Activated CD4-positive, alpha-beta T cell treated with anti-CD3 and anti-CD28 coated beads, Interleukin-10, Interleukin-2, amounts not matched to agents 100 ng/mL and 50 ng/mL, durations not matched to agents 16 hours and 8 hours (primary cell): ENCODE data around the gene LYRM4.
"Not testable (repeated sequence)": the region's sequence is repeated elsewhere in the genome, so short reads cannot be mapped to it uniquely, and the experiment has no call there.

Source experiments
- DNase-seq: peaks from one replicate; pipeline ENCODE4 v3.0.0-alpha.2; 2020

Gene LYRM4

DNA sequence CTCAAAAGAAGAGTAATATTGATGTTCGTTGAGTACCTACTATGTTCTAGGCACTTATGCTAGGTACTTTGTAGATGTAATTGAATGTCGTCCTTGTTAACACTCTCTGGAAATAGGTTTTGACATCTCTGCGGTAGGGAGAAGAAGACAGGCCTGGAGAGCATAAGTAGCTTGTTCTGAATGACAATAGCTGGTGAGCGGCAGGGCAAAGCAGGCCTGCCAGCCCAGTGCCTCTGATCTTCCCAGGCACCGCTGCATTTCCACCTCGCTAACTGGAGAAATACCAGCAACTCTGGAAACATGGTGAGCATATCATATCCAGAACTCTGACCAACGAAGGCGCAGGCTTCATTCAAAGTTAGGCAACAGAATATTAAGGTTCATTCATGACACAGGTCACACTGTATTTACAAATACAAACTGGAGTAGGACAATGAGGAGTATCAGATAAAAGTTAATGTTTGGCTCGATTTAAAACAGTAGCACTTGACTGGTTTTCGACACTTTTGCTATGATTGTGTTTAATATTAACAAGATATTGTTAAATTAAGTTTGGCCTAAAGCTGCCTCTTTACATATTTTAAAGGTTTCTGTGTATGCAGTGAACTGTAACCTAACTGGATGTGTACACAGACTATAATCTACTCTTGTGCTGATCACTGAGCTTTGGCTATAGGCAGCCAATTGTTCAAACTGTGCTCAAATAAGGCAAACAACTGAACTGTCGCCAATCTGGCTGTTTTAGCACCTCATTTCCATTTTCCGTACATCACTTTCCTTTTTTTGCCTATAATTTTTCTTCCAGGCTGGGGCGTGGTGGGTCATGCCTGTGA lies 121.5 kb downstream of the LYRM4 start:
- DNase-seq = no peak

DNA sequence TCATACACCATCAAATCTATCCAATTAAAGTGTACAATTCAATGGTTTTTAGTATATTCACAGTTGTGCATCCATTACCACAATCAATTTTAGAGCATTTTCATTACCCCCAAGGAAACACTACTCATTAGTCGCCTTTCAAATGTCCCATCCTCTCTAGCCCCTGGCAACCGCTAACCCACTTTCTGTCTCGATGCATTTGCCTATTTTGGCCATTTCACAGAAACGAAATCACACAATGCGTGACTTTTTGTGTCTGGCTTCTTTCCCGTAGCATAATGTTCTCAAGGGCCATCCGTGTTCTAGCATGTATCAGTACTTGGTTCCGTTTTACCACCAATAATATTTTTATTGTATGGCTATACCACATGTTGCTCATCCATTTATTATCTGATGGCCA lies 123.9 kb downstream of the LYRM4 start:
- DNase-seq = no peak

DNA sequence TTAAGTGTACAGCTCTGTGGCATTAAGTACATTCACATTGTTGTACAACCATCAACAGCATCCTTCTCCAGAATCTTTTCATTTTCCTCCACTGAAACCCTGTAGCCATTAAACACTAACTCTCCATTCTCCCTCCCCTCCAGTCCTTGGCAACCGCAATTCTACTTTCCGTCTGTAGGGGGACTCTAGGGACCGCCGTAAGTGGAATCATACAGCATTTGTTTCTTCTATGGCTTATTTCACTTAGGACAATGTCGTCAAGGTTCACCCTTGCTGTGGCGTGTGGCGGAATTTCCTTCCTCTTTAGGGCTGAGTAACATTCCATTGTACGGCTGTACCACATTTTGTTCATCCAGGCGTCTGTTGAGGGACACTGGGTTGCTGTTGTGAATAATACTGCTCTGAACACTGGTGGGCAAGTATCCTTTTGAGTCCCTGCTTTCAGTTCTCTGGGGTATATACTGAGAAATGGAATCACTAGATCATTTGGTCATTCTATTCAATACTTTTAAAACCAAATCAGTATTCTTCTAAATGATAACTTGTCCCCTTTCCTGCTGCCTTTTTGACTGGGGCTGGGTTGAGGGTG lies 124.9 kb downstream of the LYRM4 start:
- peak; percentile 49 for DNase-seq

DNA sequence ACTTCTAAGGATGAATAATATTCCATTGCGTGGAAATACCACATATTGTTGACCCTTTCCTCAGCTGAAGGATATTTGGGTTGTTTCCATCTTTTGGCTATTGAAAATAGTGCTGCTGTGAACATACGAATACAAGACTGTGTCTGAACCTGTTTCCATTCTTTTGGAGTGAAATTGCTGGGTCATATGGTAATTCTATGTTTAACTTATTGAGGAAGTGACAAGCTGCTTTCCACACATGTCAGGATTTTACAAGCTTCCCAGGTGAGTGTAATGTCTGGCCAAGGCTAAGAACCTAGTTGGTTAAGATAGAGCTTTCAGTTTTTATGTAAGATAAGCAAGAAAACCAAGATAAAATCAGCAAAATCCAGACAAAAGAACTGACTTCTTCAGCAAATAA lies 126.8 kb downstream of the LYRM4 start:
- no peak for DNase-seq

DNA sequence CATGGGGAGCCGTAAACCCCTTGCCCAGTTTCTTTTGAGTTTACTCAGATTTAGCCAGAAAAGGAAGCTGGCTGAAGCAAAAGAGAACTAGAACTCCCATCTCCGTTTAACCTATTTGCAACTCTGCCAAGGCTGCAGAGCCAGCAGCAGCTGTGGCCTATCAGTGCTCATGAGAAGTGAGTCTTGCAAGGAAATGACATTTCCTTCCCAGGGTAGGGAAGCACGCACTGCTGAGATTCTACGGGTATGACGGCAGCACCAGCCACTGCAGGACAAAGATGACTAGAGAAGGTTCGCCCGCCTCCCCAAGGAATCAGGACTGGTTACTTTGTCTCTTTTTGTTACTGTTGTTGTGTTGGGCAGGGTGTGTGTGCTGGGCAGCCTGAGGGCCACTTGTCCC lies 128.0 kb downstream of the LYRM4 start:
- no peak for DNase-seq

DNA sequence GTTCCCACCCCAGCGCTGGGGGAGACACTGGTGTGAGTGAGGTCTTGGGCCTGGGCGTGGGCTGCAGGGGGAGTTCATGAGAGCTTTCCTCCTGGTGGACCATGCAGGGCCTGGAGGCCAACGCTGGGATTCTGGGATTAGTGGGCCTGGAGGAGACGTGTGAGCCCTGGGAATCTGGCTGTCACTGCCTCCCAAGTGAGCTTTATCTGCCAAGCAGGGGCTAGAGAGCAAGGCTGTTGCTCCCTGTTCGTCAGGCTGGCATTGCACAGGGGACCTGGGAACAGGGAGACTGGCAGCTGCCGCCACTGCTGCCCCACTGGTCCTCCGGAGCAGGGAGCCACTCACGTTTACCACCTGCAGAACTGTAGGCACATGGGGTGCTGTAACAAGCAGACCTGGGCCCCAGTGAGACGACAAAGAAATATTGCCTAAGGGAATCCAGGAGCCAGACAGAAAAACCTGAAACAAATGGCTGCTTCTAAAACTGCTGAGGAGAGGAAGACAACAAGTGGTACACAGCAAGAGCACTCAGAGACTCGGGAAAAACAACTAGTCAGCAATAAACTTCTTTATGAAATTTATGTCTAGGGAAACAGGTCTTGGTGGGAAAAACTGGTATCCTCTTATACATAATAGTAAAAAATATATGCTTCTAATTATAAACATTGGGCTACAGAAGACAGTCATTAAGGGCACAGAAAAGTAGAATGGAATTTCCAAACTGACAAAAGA lies 130.4 kb downstream of the LYRM4 start:
- DNase-seq = no peak

DNA sequence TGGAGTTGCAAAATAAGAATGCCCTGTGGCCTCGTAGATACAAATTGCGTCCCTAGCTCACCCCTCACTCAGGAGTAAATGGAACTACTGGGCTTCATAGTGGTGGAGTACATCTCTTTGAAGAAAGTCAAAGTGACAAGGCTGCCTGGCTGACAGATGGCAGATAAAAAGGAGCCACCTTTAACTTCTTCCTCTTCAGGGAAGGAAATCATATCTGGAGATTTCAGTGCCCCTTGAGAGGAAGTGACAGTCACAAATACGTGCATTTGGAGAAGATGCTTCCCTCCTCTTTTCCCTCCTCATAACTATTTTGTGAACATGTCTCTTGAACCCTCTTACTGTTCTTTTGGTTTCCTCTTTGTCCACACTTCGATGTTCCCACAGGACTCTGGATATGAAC lies 132.4 kb downstream of the LYRM4 start:
- no peak for DNase-seq

DNA sequence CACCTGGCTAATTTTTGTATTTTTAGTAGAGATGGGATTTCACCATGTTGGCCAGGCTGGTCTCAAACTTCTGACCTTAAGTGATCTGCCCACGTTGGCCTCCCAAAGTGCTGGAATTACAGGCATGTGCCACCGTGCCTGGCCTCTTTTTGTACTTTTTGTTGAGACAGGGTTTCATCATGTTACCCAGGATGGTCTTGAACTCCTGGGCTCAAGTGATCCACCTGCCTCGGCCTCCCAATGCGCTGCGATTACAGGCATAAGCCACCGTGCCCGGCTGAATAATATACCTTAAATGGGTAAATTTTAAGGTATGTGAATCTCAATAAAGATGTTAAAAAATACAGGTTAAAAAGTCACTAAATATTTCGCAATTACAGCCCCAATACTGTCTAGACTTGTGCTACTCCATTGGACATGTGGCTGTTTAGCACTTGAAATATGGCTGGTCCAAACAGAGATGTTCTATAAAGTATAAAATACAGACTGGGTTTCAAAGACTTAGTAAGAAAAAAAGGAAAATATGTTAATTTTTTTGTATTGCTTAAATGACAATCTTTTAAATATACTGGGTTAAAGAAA lies 133.6 kb downstream of the LYRM4 start:
- DNase-seq = no peak

DNA sequence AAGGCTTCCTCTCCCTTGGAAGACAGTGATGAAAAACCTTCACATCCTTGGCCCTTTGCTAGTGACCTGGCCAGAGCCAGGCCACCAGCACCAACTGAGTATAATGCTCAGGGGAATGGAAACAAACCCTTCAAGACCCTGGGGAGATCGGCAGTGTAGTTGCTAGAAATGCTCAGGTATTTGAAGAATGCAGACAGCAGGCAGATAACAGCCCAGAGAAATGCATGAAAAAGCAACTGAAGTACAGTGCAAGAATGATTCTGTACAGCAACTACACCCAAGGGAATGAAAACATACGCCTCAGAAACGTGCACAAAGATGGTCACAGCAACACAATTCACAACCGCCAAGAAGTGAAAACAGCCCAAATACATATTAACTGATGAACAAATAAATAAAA lies 134.5 kb downstream of the LYRM4 start:
- DNase-seq = no peak

DNA sequence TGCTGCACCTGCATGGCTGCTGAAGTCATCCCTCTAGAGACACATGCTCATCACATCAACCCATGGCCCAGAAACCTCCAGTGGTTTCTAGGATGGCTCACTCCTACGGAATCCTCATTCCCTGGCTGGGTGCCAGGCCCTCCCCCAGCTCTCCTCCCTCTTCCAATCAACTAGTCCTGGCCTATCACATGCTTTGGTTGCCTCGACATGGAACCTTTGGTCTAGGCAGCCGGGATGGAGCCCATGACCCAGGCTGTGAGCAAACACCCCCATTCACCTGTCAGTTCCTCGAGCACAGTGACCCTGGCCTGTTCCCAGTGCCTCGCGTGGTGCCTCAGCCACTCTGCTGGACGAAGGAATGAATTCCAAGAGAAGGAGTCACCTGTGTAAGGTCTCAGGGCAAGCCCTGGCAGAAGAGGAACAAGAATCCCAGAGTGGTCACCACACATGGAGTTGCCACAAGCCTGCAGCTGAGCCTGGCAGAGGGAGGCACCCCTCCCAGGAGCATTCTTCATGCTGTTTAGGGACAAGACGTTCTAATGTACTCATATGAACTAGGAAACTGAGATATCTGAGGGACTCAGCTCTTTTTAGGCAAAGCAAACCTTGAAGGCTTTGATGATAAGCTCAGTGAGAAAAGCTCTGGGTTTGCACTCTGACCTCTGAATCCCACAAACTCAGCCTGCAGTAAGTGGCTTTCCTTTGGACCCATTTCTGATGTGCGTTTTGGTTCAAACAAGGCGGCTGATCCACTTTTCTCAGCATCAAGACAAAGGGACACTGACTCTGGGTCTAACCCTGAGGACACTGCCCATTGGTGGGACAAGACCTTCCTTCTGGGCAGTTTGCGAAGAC lies 135.4 kb downstream of the LYRM4 start:
- no peak for DNase-seq

DNA sequence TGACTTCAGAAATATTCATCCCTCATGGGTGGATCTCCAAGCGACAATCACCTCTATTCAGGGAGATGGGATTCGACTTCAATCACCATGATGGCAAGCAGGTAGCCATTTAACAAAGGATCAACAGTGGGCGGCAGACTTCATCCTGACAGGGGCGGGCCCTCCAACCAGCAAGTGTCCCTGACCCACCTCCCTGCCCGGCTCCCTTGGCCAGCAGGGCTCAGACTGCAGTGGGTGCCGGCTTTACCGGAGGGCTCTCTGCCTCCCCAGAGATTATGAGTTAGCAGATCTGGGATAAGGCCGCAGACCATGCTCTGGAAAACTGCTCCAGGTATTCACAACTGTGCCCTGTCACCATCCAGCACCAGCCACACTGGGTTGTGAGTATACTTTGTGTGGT lies 136.2 kb downstream of the LYRM4 start:
- no peak for DNase-seq

DNA sequence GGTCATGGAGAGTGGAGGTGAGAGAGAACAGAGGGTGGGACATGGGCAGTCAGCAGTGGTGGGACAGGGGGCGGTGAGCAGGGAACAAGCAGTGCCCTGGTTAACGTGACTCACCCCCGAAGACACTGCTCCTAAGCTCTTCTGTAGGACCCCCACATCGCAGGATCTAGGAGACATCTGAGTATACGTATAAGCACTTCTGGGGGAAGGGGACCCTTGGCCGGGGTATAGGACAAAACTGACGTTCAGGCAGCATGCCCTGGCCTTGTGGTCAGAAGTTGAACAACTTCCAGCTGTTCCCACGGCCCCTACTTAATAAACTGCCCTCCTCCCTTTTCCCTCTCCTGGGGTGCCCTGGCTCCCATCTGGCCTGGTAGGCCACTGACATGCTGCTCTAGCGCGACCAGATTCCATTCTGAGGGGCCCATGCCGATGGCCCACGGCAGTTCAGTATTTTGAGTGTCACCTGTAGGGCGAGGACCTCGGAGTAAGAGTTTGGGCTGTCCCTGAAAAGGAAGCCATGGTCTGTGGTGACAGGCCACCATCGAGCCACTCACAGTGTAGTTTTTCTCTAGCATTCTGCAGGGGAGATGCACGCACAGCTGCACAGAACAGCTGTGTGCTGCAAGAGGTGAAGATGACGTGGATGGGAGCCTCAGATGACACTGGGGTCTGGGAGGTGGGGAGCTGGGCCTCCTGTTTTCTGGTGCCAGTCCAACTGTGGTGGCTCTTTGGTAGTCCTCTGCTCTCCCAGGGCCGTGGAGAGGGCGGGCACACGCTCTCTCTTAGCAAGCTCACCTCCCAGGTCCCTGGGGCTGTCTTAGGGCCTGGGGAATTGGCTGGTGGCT lies 137.2 kb downstream of the LYRM4 start:
- no peak for DNase-seq

DNA sequence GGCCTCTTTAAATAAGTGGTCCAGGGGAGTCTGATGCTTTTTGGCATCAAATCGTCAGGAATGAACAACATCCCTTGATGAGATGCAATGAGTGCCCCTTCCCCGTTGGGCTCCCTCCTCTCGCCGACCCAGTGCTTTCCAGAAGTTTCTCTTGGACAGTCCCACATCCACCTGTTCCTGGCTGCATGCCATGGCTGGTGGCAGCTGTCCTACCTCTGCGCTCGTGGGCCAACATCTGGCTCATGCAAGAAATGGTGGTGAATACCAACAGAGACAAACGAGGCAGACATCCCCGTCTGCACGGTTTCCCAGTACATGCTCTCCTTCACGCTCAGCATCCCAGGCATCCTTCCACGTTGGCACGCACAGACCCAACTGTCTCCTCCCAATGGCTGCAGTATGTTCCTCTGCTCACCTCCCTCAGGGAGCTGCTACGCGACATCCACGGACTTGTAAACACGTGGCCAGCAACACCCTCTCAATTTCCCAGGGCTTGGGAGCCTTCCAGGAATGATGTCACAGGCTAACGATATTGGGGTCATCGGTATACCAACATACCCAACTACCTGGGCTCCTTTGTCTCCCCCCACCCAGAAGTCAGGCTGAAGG lies 138.1 kb downstream of the LYRM4 start:
- DNase-seq = no peak

DNA sequence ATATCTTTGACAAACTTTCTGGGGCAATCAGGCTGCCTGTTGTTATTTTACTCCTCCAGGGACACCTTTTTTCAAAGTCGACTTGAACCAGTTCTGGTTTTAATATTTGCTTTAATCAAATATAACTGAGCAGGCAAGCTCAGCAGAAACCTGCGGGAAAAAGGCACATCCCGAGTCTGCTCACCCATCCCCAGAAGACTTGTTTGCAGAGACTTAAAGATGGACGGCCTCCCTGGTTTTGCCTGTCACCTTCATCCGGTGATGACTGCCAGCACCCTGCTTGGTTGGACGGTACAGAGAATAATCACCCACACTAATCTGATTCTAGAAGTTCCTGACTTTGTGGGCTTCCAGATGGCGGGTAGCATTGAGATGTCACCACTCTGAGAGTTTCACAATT lies 138.8 kb downstream of the LYRM4 start:
- no peak for DNase-seq

DNA sequence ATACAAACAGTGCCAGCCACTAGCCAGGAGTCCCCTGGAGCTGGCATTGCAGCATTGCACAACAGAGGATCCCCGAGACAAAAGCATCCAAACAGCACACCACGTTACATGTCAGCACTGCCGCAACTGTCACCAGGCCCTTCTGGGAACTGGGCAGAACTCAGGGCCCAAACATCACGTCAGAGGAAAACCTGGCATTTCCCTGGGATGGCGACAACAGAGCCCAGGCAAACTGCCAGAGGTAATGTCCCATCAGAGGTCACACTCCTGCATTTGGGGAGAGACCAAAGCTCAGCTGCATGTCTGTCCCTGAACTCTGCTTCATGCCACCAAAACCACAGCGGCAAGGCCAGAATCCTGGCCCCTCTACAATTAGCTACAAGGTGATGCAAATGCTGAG lies 139.3 kb downstream of the LYRM4 start:
- no peak for DNase-seq

DNA sequence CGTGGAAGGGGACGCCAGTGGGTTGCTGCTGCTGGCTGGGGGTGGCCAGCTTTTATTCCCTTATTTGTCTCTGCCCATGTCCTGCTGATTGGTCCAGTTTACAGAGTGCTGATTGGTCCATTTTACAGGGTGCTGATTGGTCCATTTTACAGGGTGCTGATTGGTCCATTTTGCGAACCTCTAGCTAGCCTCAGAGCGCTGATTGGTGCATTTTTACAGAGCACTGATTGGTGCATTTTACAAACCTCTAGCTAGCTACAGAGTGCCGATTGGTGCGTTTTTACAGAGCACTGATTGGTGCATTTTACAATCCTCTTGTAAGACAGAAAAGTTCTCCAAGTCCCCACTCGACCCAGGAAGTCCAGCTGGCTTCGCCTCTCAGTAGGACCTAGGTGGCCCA lies 140.2 kb downstream of the LYRM4 start:
- DNase-seq = not testable (repeated sequence)

DNA sequence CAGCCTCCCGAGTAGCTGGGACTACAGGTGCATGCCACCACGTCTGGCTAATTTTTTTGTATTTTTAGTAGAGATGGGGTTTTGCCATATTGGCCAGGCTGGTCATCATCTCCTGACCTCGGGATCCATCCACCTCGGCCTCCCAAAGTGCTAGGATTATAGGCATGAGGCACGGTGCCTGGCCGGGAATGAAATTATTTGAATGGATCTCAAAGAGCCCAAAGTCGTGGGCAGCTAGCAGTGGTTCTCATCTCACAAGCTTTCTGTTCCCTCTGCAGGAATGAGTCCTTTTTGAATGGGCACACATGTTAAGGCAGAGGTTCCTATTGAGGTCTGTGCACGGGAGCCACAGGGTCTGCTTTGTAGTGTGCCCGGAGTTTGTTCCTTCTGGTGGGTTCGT lies 140.7 kb downstream of the LYRM4 start:
- no peak for DNase-seq

DNA sequence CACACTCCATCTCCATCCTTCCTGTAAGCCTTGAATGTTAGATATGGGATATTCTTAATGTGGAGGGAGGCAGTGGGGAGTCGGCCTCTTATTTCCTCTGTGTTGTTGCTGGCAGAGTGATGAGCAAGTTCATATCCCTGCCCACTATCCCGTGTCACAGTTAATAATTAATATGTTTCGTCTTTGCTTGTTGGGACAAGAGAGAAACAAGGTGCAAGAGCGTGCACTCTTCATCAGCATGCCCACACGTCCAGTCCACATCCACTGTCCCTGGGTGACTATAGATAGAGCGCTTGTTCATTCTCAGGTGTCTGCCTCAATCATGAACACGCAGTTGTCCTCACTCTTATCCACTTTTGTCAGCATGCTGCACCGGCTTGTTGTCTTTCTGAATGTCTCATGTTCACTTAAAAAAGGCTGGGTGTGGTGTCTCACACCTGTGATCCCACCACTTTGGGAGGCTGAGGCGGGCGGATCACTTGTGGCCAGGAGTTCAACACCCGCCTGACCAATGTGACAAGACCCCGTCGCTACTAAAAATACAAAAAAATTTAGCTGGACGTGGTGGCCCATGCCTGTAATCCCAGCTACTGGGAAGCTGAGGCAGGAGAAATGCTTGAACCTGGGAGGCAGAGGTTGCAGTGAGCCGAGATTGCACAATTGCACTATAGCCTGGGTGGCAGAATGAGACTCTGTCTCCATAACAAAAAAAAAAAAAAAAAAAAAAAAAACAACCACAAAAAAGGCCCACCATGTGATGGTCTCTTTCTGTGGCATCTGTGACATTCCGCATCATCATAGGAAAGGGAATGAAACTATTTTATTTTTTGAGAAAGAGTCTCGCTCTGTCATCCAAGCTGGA lies 141.4 kb downstream of the LYRM4 start:
- no peak for DNase-seq

DNA sequence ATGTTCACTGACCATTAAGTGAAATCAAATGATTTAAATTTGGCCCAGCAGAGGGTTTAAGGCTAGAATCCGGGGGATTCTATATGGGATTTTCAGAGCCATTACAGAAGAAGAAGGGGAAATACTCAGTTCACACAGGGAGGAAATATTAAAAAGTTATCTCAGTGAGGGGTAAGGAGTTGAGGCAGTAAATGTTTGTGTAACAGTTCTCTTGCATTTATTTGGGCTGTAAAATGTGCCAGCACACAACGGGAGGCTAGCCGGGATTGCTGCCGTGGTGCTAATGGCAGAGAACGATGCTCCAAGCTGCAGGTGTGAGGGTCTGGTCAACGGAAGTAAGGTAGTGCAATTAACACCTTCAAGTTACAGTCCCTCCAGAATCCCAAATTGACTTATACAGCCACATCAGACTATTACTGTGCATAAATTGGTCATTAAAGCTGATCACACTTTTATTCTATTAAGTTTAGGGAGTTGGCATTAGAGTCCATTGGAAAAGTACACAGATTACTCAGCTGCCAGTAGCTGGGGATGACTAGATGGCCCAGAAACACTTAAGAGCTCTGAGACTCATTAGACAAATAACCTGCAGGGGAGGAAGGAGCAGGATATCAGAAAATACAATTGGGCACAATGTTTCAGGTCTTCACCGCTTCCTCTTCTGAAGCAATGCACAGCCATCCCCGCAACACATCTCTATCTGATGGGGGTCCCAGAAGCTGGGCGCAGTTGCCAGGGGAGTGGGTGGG lies 144.3 kb downstream of the LYRM4 start:
- DNase-seq = no peak

DNA sequence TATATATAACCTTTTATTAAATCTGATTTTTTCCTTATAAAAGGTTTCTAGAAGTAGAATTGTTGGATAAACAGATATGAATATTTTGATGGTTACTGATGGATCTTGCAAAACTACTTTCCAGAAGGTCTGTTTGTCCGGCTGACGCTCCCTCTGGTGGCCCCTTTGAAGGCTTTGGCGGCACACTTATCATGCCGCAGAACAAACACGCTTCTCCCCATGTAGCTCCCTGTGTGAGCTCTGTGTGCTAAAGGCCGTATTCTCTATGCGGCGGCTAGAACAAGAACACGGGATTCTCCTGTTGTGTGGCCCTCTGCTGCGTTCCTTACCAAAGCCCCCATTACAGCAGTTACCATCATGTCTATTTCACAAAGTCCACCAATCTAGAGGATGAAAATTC lies 145.6 kb downstream of the LYRM4 start:
- no peak for DNase-seq
